ENCODE data around the gene PCDHGA4. TPM values are rescaled to one million over a fixed set of nuclear protein-coding genes. Genes with fewer than 3 reads are reported as not detected.
"Not testable (repeated sequence)": the region's sequence is repeated elsewhere in the genome, so short reads cannot be mapped to it uniquely, and the experiment has no call there.

Gene PCDHGA4
- total and polyA plus RNA-seq, 4 donors = 7.5 to 9.9 (median 8.8) TPM

GRCh38 chr5:141382469-141383294, 27.9 kb downstream of the PCDHGA4 start, which contains the start of gene PCDHGA7:
Gene PCDHGA7, plus strand, starts transcription at chr5:141382742. Its CDS starts 158 bp downstream, at chr5:141382900.
- peaks cover 51% of the 10 kb centered on the region for H3K9me3 ChIP-seq (ENCODE audit: control insufficient read depth, insufficient read depth, low read length)
- peak in 2 of 6 donors; percentile 9 to 10 for DNase-seq (ENCODE audit: low read depth in 4 of 6, low spot score in 6 of 6)
- H3K27ac ChIP-seq (ENCODE audit: low read depth, low read length) = no peak within 1 kb of the TSS
- H3K4me1 ChIP-seq (ENCODE audit: control insufficient read depth, insufficient read depth, low read length) = no peaks in the 10 kb centered on the region
- 10% methylated on average over 31 of the region's 37 CpGs for WGBS (ENCODE audit: insufficient coverage)
- no peaks in the 10 kb centered on the region for H3K27me3 ChIP-seq (ENCODE audit: control insufficient read depth, insufficient read depth, low read length)
- H3K4me3 ChIP-seq (ENCODE audit: low read depth, low read length) = no peak within 1 kb of the TSS
- H3K36me3 ChIP-seq (ENCODE audit: control insufficient read depth, insufficient read depth, low read length) = peaks cover 11% of the 10 kb centered on the region

GRCh38 chr5:141383345-141383744, 28.5 kb downstream of the PCDHGA4 start:
- peaks cover 53% of the 10 kb centered on the region for H3K9me3 ChIP-seq (ENCODE audit: control insufficient read depth, insufficient read depth, low read length)
- H3K27ac ChIP-seq (ENCODE audit: low read depth, low read length) = no peak overlapping the region
- H3K4me1 ChIP-seq (ENCODE audit: control insufficient read depth, insufficient read depth, low read length) = no peaks in the 10 kb centered on the region
- no peak for DNase-seq (ENCODE audit: low read depth in 4 of 6, low spot score in 6 of 6)
- no peak overlapping the region for H3K4me3 ChIP-seq (ENCODE audit: low read depth, low read length)
- WGBS (ENCODE audit: insufficient coverage) = 20% methylated on average over 16 of the region's 21 CpGs
- H3K36me3 ChIP-seq (ENCODE audit: control insufficient read depth, insufficient read depth, low read length) = peaks cover 11% of the 10 kb centered on the region
- H3K27me3 ChIP-seq (ENCODE audit: control insufficient read depth, insufficient read depth, low read length) = no peaks in the 10 kb centered on the region

GRCh38 chr5:141384471-141385267, 29.8 kb downstream of the PCDHGA4 start:
- Histone ChIP-seq H3K27me3 (ENCODE audit: control insufficient read depth, insufficient read depth, low read length) (no peaks in the 10 kb centered on the region), H3K4me3 (ENCODE audit: low read depth, low read length) (no peak overlapping the region), H3K36me3 (ENCODE audit: control insufficient read depth, insufficient read depth, low read length) (peaks cover 16% of the 10 kb centered on the region), H3K9me3 (ENCODE audit: control insufficient read depth, insufficient read depth, low read length) (peaks cover 56% of the 10 kb centered on the region), H3K4me1 (ENCODE audit: control insufficient read depth, insufficient read depth, low read length) (no peaks in the 10 kb centered on the region), H3K27ac (ENCODE audit: low read depth, low read length) (no peak overlapping the region)
- WGBS (ENCODE audit: insufficient coverage) = 44% methylated on average over 40 of the region's 43 CpGs
- DNase-seq (ENCODE audit: low read depth in 4 of 6, low spot score in 6 of 6) = no peak

GRCh38 chr5:141387557-141388311, 32.9 kb downstream of the PCDHGA4 start, which contains the start of gene PCDHGB4:
Gene PCDHGB4, plus strand, starts transcription at chr5:141387698. Its CDS starts 187 bp downstream, at chr5:141387885.
- 5% methylated on average over 10 of the region's 40 CpGs for WGBS (ENCODE audit: insufficient coverage)
- H3K27me3 ChIP-seq (ENCODE audit: control insufficient read depth, insufficient read depth, low read length); H3K4me1 ChIP-seq (ENCODE audit: control insufficient read depth, insufficient read depth, low read length); H3K27ac ChIP-seq (ENCODE audit: low read depth, low read length); H3K4me3 ChIP-seq (ENCODE audit: low read depth, low read length): not testable (repeated sequence)
- DNase-seq (ENCODE audit: low read depth in 4 of 6, low spot score in 6 of 6) = peak in 1 of 6 donors; percentile 10
- Histone ChIP-seq H3K36me3 (ENCODE audit: control insufficient read depth, insufficient read depth, low read length) (peaks cover 19% of the 10 kb centered on the region), H3K9me3 (ENCODE audit: control insufficient read depth, insufficient read depth, low read length) (peaks cover 67% of the 10 kb centered on the region)

DNA sequence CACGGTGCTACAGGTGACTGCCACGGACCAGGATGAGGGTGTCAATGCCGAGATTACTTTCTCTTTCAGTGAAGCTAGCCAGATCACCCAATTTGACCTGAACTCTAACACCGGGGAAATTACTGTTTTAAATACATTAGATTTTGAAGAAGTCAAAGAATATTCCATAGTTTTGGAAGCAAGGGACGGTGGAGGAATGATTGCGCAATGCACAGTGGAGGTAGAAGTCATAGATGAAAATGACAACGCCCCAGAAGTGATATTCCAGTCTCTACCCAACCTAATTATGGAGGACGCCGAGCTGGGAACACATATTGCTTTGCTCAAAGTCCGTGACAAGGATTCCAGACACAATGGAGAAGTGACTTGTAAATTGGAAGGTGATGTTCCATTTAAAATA, 33.8 kb downstream of the PCDHGA4 start:
- peaks cover 68% of the 10 kb centered on the region for H3K9me3 ChIP-seq (ENCODE audit: control insufficient read depth, insufficient read depth, low read length)
- no peak for DNase-seq (ENCODE audit: low read depth in 4 of 6, low spot score in 6 of 6)
- H3K27me3 ChIP-seq (ENCODE audit: control insufficient read depth, insufficient read depth, low read length) = no peaks in the 10 kb centered on the region
- H3K36me3 ChIP-seq (ENCODE audit: control insufficient read depth, insufficient read depth, low read length) = peaks cover 23% of the 10 kb centered on the region
- no peaks in the 10 kb centered on the region for H3K4me1 ChIP-seq (ENCODE audit: control insufficient read depth, insufficient read depth, low read length)
- no peak overlapping the region for H3K27ac ChIP-seq (ENCODE audit: low read depth, low read length)
- 40% methylated on average over 3 of the region's 10 CpGs for WGBS (ENCODE audit: insufficient coverage)
- no peak overlapping the region for H3K4me3 ChIP-seq (ENCODE audit: low read depth, low read length)

DNA sequence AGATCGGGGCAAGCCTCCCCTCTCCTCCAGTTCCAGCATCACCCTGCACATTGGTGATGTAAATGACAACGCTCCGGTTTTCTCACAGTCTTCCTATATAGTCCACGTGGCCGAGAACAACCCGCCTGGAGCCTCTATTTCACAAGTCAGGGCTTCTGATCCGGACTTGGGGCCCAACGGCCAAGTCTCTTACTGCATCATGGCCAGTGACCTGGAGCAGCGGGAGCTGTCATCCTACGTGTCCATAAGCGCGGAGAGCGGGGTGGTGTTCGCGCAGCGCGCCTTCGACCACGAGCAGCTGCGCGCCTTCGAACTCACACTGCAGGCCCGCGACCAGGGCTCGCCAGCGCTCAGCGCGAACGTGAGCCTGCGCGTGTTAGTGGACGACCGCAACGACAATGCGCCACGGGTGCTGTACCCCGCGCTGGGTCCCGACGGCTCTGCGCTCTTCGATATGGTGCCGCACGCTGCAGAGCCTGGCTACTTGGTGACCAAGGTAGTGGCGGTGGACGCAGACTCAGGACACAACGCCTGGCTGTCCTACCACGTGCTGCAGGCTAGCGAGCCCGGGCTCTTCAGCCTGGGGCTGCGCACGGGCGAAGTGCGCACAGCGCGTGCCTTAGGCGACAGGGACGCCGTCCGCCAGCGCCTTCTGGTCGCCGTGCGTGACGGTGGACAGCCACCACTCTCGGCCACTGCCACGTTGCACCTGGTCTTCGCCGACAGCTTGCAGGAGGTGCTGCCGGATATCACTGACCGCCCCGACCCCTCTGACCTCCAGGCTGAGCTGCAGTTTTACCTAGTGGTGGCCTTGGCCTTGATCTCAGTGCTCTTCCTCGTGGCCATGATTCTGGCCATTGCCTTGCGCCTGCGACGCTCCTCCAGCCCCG, 34.6 kb downstream of the PCDHGA4 start:
- Histone ChIP-seq H3K27me3 (ENCODE audit: control insufficient read depth, insufficient read depth, low read length) (no peaks in the 10 kb centered on the region), H3K36me3 (ENCODE audit: control insufficient read depth, insufficient read depth, low read length) (peaks cover 26% of the 10 kb centered on the region), H3K27ac (ENCODE audit: low read depth, low read length) (no peak overlapping the region), H3K4me3 (ENCODE audit: low read depth, low read length) (no peak overlapping the region), H3K9me3 (ENCODE audit: control insufficient read depth, insufficient read depth, low read length) (peaks cover 69% of the 10 kb centered on the region), H3K4me1 (ENCODE audit: control insufficient read depth, insufficient read depth, low read length) (no peaks in the 10 kb centered on the region)
- 27% methylated on average over 77 of the region's 77 CpGs for whole genome bisulfite sequencing (ENCODE audit: insufficient coverage)
- DNase-seq (ENCODE audit: low read depth in 4 of 6, low spot score in 6 of 6) = no peak

DNA sequence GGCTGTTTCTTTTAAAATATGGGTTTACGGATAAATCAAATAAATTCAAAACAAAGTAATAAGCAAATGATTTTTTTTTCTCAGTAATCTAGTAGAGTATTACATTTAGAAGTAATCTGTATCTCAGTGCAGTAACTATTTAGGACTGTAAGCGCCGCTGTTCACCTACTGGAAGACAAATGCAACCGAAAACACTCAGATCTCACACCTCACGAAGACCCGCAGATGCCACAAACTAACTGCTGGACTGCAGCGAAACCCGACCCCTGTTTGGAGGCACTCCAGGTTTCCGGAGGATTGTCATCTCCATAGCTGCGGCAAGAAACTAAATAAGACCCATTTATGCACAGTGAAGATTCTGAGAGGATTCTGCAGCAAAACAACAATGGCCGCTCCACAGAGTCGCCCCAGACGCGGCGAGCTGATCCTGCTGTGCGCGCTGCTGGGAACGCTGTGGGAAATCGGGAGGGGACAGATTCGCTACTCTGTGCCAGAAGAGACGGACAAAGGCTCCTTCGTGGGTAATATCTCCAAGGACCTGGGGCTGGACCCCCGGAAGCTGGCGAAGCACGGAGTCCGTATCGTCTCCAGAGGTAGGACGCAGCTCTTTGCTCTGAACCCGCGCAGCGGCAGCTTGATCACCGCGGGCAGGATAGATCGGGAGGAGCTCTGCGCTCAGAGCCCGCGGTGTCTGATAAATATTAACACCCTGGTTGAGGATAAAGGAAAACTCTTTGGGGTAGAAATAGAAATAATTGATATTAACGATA, 37.8 kb downstream of the PCDHGA4 start, which contains the start of gene PCDHGA8:
TSS of gene PCDHGA8 (plus strand) at position 205 of the 770 bp plus-strand sequence. CDS start at position 386, 181 bp downstream.
- Histone ChIP-seq H3K27ac (ENCODE audit: low read depth, low read length) (no peak within 1 kb of the TSS), H3K4me1 (ENCODE audit: control insufficient read depth, insufficient read depth, low read length) (peaks cover 3% of the 10 kb centered on the region), H3K27me3 (ENCODE audit: control insufficient read depth, insufficient read depth, low read length) (no peaks in the 10 kb centered on the region), H3K4me3 (ENCODE audit: low read depth, low read length) (no peak within 1 kb of the TSS), H3K36me3 (ENCODE audit: control insufficient read depth, insufficient read depth, low read length) (peaks cover 21% of the 10 kb centered on the region), H3K9me3 (ENCODE audit: control insufficient read depth, insufficient read depth, low read length) (peaks cover 63% of the 10 kb centered on the region)
- WGBS (ENCODE audit: insufficient coverage) = 18% methylated on average over 27 of the region's 38 CpGs
- DNase-seq (ENCODE audit: low read depth in 4 of 6, low spot score in 6 of 6) = no peak

- no peak for DNase-seq (ENCODE audit: low read depth in 4 of 6, low spot score in 6 of 6)
- WGBS (ENCODE audit: insufficient coverage) = 33% methylated on average over 14 of the region's 21 CpGs
- peaks cover 21% of the 10 kb centered on the region for H3K36me3 ChIP-seq (ENCODE audit: control insufficient read depth, insufficient read depth, low read length)
- peaks cover 3% of the 10 kb centered on the region for H3K4me1 ChIP-seq (ENCODE audit: control insufficient read depth, insufficient read depth, low read length)
- peaks cover 64% of the 10 kb centered on the region for H3K9me3 ChIP-seq (ENCODE audit: control insufficient read depth, insufficient read depth, low read length)
- H3K4me3 ChIP-seq (ENCODE audit: low read depth, low read length) = no peak overlapping the region
- H3K27ac ChIP-seq (ENCODE audit: low read depth, low read length) = no peak overlapping the region
- H3K27me3 ChIP-seq (ENCODE audit: control insufficient read depth, insufficient read depth, low read length) = no peaks in the 10 kb centered on the region
Measured at GRCh38 chr5:141393267-141393666, 38.4 kb downstream of the PCDHGA4 start.

Data from spinal cord (tissue), 10 donors.